DND-41 (cell line): ENCODE measurements around the gene SENP6.

Source experiments
- EZH2 ChIP-seq: IDR thresholded peaks from 3 replicates; pipeline ENCODE4 v1.6.1; 2012; ENCODE audit warnings: borderline replicate concordance, low read depth, mild to moderate bottlenecking, moderate library complexity, low read length, inconsistent platforms; ENCODE audit not compliant: severe bottlenecking
- TF ChIP-seq, protein P1 (sequence below): IDR thresholded peaks from 2 replicates; pipeline ENCODE4 v1.5.1; 2012; ENCODE audit warnings: borderline replicate concordance, low read length, moderate library complexity, mild to moderate bottlenecking; ENCODE audit not compliant: poor library complexity, severe bottlenecking; ENCODE audit errors: extremely low read depth

DNA sequence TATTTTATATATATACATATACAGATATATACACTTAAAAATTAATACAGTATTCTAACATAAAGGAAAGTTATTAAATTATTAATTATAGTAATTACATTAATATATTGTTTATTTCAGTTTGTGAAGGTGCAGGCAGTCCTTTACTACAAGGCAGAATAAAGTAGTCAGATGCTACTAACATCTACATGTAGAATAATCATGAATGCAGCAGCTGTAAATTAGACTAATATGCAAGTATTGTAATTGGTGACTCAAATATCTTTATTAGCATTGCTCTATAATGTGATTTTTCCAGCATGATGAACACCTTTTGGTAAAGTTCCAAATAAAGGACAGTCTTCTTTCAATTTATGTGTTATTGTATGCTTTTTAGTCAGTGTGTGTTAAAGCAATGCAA, 164.7 kb downstream of the SENP6 start:
- TF ChIP-seq, protein P1, sequence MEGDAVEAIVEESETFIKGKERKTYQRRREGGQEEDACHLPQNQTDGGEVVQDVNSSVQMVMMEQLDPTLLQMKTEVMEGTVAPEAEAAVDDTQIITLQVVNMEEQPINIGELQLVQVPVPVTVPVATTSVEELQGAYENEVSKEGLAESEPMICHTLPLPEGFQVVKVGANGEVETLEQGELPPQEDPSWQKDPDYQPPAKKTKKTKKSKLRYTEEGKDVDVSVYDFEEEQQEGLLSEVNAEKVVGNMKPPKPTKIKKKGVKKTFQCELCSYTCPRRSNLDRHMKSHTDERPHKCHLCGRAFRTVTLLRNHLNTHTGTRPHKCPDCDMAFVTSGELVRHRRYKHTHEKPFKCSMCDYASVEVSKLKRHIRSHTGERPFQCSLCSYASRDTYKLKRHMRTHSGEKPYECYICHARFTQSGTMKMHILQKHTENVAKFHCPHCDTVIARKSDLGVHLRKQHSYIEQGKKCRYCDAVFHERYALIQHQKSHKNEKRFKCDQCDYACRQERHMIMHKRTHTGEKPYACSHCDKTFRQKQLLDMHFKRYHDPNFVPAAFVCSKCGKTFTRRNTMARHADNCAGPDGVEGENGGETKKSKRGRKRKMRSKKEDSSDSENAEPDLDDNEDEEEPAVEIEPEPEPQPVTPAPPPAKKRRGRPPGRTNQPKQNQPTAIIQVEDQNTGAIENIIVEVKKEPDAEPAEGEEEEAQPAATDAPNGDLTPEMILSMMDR, result no peak
- no peak for TF ChIP-seq EZH2
